GM23248 (cell line): ENCODE measurements around the gene TTC21B. TPM values are rescaled to one million over a fixed set of nuclear protein-coding genes. Genes with fewer than 3 reads are reported as not detected.
A peak's percentile ranks its signal among the peaks of the same experiment; 100 is the strongest.

ENCODE experiments used
- DNase-seq: peaks from one replicate; pipeline ENCODE4 v3.0.0-alpha.2; 2015
- H2AFZ ChIP-seq: fragments of 200-600 bp; sonication (generic); 2 replicates; pipeline ENCODE4 v1.6.1; 2016; ENCODE audit warnings: antibody characterized with exemption
- H3F3A ChIP-seq: fragments of 200-600 bp; sonication (generic); 2 replicates; pipeline ENCODE4 v1.6.1; 2016; ENCODE audit warnings: mild to moderate bottlenecking, antibody characterized with exemption, mixed run types; ENCODE audit not compliant: insufficient read depth
- H3K27ac ChIP-seq: fragments of 200-600 bp; sonication (generic); 2 replicates; pipeline ENCODE4 v1.5.1; 2016; ENCODE audit warnings: mild to moderate bottlenecking
- H3K27me3 ChIP-seq: fragments of 200-600 bp; sonication (generic); replicated peaks from 2 replicates; pipeline ENCODE4 v1.6.1; 2016; ENCODE audit warnings: mild to moderate bottlenecking; ENCODE audit not compliant: insufficient read depth
- H3K36me3 ChIP-seq: fragments of 200-600 bp; sonication (generic); 2 replicates; pipeline ENCODE4 v1.6.1; 2016; ENCODE audit warnings: low read depth, mild to moderate bottlenecking
- H3K4me1 ChIP-seq: fragments of 200-600 bp; sonication (generic); 2 replicates; pipeline ENCODE4 v1.6.1; 2016; ENCODE audit warnings: mild to moderate bottlenecking; ENCODE audit not compliant: insufficient read depth
- H3K4me2 ChIP-seq: fragments of 200-600 bp; sonication (generic); one replicate; pipeline ENCODE4 v1.6.1; 2016; ENCODE audit warnings: mild to moderate bottlenecking; ENCODE audit not compliant: unreplicated experiment
- H3K4me3 ChIP-seq: fragments of 200-600 bp; sonication (generic); 2 replicates; pipeline ENCODE4 v1.5.1; 2016; ENCODE audit warnings: mild to moderate bottlenecking
- H3K79me2 ChIP-seq: fragments of 200-600 bp; sonication (generic); 2 replicates; pipeline ENCODE4 v1.6.1; 2016; ENCODE audit warnings: mild to moderate bottlenecking; ENCODE audit not compliant: insufficient read depth
- H3K9ac ChIP-seq: fragments of 200-600 bp; sonication (generic); 2 replicates; pipeline ENCODE4 v1.6.1; 2016; ENCODE audit warnings: mild to moderate bottlenecking
- H3K9me2 ChIP-seq: fragments of 200-600 bp; sonication (generic); 2 replicates; pipeline ENCODE4 v1.6.1; 2016; ENCODE audit warnings: mixed run types, mild to moderate bottlenecking, moderate library complexity; ENCODE audit not compliant: insufficient read depth
- H3K9me3 ChIP-seq: fragments of 200-600 bp; sonication (generic); one replicate; pipeline ENCODE4 v1.6.1; 2017; ENCODE audit warnings: low read depth
- H4K20me1 ChIP-seq: fragments of 200-600 bp; sonication (generic); 2 replicates; pipeline ENCODE4 v1.6.0; 2016; ENCODE audit not compliant: insufficient read depth
- EZH2 ChIP-seq: fragments of 200-600 bp; sonication (generic); IDR thresholded peaks from 2 replicates; pipeline ENCODE4 v1.6.1; 2018; ENCODE audit warnings: antibody characterized with exemption, mild to moderate bottlenecking; ENCODE audit not compliant: insufficient read depth, poor library complexity, severe bottlenecking
- EZH2phosphoT487 ChIP-seq: fragments of 200-600 bp; sonication (generic); IDR thresholded peaks from 2 replicates; pipeline ENCODE4 v1.6.1; 2018; ENCODE audit warnings: antibody characterized with exemption, moderate library complexity, mild to moderate bottlenecking, low read depth; ENCODE audit not compliant: insufficient read depth
- WGBS, 2 experiments: methylation state at CpG; one replicate each; pipeline ENCODE4 v1.1.6; 2015 to 2017; ENCODE audit warnings: low lambda C conversion rate in 2 of 2, low coverage in 1 of 2; ENCODE audit errors: missing lambda C conversion rate in 2 of 2; 5-methylcytosine and 5-hydroxymethylcytosine counted together
- in situ Hi-C: fragments of 300-500 bp; cut with MboI; formaldehyde crosslinking; loops from 2 replicates; pipeline ENCODE4 v1.15.0; 2020
- polyA plus RNA-seq: library from polyadenylated mRNA; unstranded; fragments of >200 nt; fragmentation: Nextera tagmentation; extraction: Ambion mirVana; gene quantifications from 2 replicates; pipeline ENCODE4 v1.2.1, GENCODE V29; 2016
- total RNA-seq: library from RNA; depleted of rRNA; stranded (reverse); fragments of >200 nt; shearing (Covaris generic); gene quantifications from 2 replicates; pipeline ENCODE4 v1.2.3, GENCODE V29; 2014

The TTC21B gene
- total and polyA plus RNA-seq, 2 experiments from 2014 or later, result 6.6 to 15.3 TPM

DNA sequence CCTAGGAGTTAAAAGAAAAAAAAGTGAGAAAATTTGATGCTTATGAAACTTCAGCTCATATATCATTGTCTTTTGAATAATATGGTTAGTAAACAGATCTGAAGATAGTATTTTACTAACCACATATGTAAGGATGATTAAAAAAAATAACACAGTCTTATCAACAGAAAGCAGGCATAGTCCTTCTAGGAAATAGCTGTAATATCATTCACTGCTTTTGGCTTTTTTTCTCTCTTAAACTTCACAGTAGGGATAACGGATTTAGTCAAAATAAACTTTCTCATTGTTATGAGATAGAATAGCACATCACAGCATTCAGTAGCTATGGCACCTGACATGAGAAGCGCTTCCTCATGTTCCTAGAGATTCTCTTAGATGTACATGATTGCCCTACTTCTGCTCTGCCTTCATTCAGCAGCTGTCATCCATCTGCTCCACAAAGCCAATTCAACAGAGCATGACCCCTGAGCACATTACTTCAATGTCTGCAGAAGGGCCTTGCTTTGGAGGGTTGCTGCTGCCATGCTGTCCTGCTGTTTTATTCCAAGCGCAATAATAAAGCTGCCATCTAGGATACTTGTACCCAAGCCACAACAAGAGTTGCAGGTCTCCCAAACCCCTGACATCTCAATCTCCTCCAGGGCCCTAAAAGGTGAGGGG, 67.0 kb downstream of the TTC21B start:
- 97% methylated on average over 3 of the region's 3 CpGs for WGBS, 2 experiments
- Histone ChIP-seq H3K4me2 (no peak overlapping the region), H3F3A (no peaks in the 10 kb centered on the region), H3K27ac (no peak overlapping the region), H3K9ac (no peak overlapping the region), H3K9me2 (no peaks in the 10 kb centered on the region), H4K20me1 (no peaks in the 10 kb centered on the region), H3K27me3 (no peaks in the 10 kb centered on the region), H2AFZ (no peak overlapping the region), H3K4me1 (no peaks in the 10 kb centered on the region), H3K9me3 (no peaks in the 10 kb centered on the region), H3K4me3 (no peak overlapping the region), H3K79me2 (no peaks in the 10 kb centered on the region), H3K36me3 (peaks cover 20% of the 10 kb centered on the region)
- TF ChIP-seq EZH2 (no peak), EZH2phosphoT487 (no peak)
- in situ Hi-C loops, result no loop called here
- DNase-seq, result no peak

DNA sequence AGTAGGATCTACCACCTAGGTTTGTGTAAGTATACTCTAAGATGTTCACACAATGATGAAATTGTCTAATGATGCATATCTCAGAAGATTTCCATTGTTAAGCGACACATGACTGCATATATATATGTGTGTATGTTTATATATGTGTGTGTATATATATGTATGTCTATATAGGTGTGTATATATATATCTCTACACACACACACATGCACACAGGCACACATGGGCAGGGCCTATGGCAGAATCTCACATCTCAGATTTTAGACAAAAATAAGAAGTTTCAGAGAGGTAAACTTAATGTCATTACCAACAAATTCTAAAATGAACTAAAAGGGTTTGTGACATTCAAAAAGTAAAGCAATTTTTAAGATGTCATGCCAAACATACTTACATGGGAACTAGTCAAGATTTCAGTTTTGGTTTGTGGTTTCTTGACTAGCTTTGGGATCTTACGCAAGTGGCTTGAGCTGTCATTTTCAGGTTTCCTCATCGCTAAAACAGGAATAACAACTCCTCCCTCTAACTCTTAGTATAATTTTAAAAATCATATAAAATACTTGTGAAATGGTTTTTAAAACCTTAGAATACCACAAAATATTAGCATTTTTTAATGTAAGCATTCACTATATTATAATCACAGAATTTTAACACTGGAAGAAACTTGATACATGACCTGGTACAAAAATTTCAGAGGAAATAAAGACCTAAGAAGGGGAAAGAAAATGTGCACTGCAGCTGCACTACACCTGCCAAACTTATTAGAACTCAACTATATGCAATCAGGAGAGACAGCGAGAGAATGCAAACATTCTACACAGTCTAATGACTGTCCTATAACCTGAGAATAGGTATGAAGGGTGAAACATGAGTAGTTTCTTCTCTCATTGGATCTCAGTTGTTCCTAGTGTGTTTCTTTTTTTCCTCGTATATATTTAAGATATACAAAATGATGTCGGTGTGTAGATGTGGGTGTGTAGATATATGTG, 75.7 kb downstream of the TTC21B start:
- H3K9me3 ChIP-seq, result no peaks in the 10 kb centered on the region
- no peak overlapping the region for H3K4me3 ChIP-seq
- H3K36me3 ChIP-seq, result peaks cover 11% of the 10 kb centered on the region
- H3K27ac ChIP-seq, result no peak overlapping the region
- no peaks in the 10 kb centered on the region for H4K20me1 ChIP-seq
- no peaks in the 10 kb centered on the region for H3K27me3 ChIP-seq
- H3K4me2 ChIP-seq, result no peak overlapping the region
- no peak overlapping the region for H2AFZ ChIP-seq
- peak; percentile 73 for DNase-seq
- TF ChIP-seq EZH2phosphoT487 (no peak), EZH2 (no peak)
- in situ Hi-C loops, result no loop called here
- 94 to 97% methylated on average over 6 of the region's 6 CpGs for WGBS, 2 experiments
- no peaks in the 10 kb centered on the region for H3K9me2 ChIP-seq
- peaks cover 18% of the 10 kb centered on the region for H3K4me1 ChIP-seq
- H3K79me2 ChIP-seq, result no peaks in the 10 kb centered on the region
- H3F3A ChIP-seq, result peaks cover 7% of the 10 kb centered on the region; the same call in 1 of the 2 replicates
- H3K9ac ChIP-seq, result no peak overlapping the region

DNA sequence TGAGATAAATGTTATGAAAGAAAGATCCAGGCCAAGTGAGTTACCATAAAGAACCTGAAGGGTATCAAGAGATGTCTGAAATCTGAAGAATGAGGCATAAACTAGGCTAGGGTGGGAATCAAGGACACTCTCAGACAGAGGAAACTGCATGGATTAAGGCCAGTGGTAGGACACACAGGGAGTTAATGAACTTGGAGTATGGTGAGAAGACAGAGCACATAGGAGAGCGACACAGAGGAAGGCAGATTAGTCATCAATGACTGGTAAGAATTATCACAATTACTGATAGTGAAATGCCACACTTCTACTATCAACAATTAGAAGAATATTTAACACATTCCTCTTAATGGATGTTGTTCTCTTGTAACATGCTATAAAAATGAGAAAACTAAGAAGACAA, 76.9 kb downstream of the TTC21B start:
- in situ Hi-C loops, result no loop called here
- Histone ChIP-seq H3K27me3 (no peaks in the 10 kb centered on the region), H3K4me3 (no peak overlapping the region), H3K79me2 (no peaks in the 10 kb centered on the region), H3K9me3 (no peaks in the 10 kb centered on the region), H3F3A (peaks cover 7% of the 10 kb centered on the region; the same call in 1 of the 2 replicates), H3K4me1 (peaks cover 18% of the 10 kb centered on the region), H3K9me2 (no peaks in the 10 kb centered on the region), H3K27ac (no peak overlapping the region), H3K4me2 (no peak overlapping the region), H2AFZ (no peak overlapping the region), H4K20me1 (no peaks in the 10 kb centered on the region), H3K9ac (no peak overlapping the region), H3K36me3 (peaks cover 6% of the 10 kb centered on the region)
- peak; percentile 52 for DNase-seq
- 24 to 33% methylated on average over 1 of the region's 1 CpG for WGBS, 2 experiments
- TF ChIP-seq EZH2phosphoT487 (no peak), EZH2 (no peak)

DNA sequence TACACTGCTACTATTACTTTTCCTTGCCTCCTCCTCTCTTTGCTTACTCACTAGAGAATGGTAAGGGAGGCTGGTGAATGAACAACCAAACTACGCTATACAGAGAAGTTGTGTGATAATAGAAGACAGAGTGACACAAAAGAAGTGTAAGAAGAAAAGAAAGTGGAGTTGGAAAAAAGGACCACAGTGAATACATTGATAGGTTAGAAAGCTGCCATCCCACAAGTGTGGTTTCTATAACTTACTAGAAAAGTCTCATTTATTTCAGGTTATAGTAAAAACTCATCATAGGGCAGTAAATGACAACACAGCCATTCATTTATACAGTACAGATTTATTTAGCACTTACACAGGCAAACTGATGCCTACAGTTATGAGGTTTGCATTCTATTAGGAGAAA, 77.3 kb downstream of the TTC21B start:
- 91 to 100% methylated on average over 1 of the region's 1 CpG for WGBS, 2 experiments
- H3K4me1 ChIP-seq, result peaks cover 18% of the 10 kb centered on the region
- in situ Hi-C loops, result no loop called here
- TF ChIP-seq EZH2phosphoT487 (no peak), EZH2 (no peak)
- no peak overlapping the region for H3K4me3 ChIP-seq
- H2AFZ ChIP-seq, result no peak overlapping the region
- H3K9ac ChIP-seq, result no peak overlapping the region
- peaks cover 7% of the 10 kb centered on the region; the same call in 1 of the 2 replicates for H3F3A ChIP-seq
- no peaks in the 10 kb centered on the region for H3K9me2 ChIP-seq
- no peak for DNase-seq
- no peaks in the 10 kb centered on the region for H3K9me3 ChIP-seq
- peaks cover 4% of the 10 kb centered on the region for H3K36me3 ChIP-seq
- H4K20me1 ChIP-seq, result no peaks in the 10 kb centered on the region
- no peaks in the 10 kb centered on the region for H3K27me3 ChIP-seq
- no peaks in the 10 kb centered on the region for H3K79me2 ChIP-seq
- H3K4me2 ChIP-seq, result no peak overlapping the region
- no peak overlapping the region for H3K27ac ChIP-seq
